ENCODE data around the gene CACHD1. TPM values are rescaled to one million over a fixed set of nuclear protein-coding genes. Genes with fewer than 3 reads are reported as not detected.

Gene CACHD1
- total and polyA plus RNA-seq, 4 donors = 4.7 to 49.6 (median 12.5) TPM

DNA sequence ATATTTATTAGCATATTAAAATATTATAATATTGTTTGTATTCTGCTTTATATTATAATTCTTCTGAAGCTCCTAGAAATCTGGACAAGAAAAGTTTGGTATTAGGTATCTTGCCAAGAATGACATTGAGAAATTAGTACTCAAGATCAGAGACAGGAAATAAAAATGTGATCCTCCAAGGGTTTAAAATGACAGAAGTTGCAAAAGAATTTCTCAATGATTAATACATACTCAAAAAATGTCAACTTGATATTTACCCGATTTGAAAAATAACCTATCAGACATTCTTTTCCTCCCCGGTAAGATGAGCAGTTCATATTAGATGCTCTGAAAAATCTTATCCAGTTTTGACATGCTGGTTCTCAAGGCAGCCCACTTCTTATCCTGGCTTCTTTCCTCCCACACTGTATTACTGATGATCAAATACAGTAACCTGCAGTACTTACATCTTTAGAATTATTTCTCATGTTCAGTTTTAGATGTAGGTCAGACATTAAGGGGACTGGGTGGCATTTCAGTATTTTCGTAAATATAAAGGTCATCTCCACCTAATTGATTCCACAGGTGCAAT lies 55.3 kb downstream of the CACHD1 start:
- ATAC-seq (ENCODE audit: insufficient read depth, low FRiP score) (no peak), DNase-seq (no peak)
- Histone ChIP-seq H3K36me3 (ENCODE audit: control insufficient read depth in 4 of 4, insufficient read depth in 4 of 4, low read length in 4 of 4) (no peaks in the 10 kb centered on the region), H3K27ac (ENCODE audit: low read depth in 1 of 2, low read length in 1 of 2) (no peak overlapping the region), H3K4me1 (ENCODE audit: control insufficient read depth in 5 of 5, insufficient read depth in 5 of 5, low read length in 5 of 5) (peaks cover 2 to 20% (median 8%) of the 10 kb centered on the region in 5 donors), H3K4me3 (no peak overlapping the region), H3K9me3 (ENCODE audit: control insufficient read depth in 4 of 4, insufficient read depth in 3 of 4, low read length in 3 of 4) (no peaks in the 10 kb centered on the region), H3K9ac (ENCODE audit: insufficient read depth in 1 of 2, low read length in 2 of 2) (no peak overlapping the region), H3K27me3 (ENCODE audit: control insufficient read depth in 3 of 3, insufficient read depth in 3 of 3, low read length in 2 of 3) (no peaks in the 10 kb centered on the region)
- TF ChIP-seq, protein P1, sequence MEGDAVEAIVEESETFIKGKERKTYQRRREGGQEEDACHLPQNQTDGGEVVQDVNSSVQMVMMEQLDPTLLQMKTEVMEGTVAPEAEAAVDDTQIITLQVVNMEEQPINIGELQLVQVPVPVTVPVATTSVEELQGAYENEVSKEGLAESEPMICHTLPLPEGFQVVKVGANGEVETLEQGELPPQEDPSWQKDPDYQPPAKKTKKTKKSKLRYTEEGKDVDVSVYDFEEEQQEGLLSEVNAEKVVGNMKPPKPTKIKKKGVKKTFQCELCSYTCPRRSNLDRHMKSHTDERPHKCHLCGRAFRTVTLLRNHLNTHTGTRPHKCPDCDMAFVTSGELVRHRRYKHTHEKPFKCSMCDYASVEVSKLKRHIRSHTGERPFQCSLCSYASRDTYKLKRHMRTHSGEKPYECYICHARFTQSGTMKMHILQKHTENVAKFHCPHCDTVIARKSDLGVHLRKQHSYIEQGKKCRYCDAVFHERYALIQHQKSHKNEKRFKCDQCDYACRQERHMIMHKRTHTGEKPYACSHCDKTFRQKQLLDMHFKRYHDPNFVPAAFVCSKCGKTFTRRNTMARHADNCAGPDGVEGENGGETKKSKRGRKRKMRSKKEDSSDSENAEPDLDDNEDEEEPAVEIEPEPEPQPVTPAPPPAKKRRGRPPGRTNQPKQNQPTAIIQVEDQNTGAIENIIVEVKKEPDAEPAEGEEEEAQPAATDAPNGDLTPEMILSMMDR (IDR thresholded peaks at IDR 0.05; ENCODE audit: control extremely low read depth, extremely low read depth) = no peak
- WGBS, 2 donors = 53 to 72% methylated on average over 3 of the region's 3 CpGs

DNA sequence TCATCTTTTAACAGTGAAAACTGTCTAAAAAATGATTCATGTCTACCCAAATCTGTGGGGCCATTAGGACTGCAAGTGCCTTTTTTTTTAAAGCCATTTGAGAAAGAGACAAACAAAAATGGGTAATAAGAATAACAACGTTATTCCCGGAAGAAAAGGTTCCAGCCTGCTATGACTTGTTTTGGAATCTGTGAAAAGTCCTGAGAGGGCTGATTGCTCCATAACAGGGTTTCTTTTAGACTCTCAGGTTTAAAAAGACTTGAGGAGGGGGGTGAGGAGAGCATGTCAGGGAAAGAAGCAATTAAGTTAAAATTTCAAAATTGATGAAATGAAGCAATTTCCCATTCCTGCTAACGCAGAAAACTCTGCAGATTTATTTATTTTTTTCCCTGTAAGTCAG lies 56.4 kb downstream of the CACHD1 start:
- Histone ChIP-seq H3K27ac (ENCODE audit: low read depth in 1 of 2, low read length in 1 of 2) (no peak overlapping the region), H3K4me3 (no peak overlapping the region), H3K27me3 (ENCODE audit: control insufficient read depth in 3 of 3, insufficient read depth in 3 of 3, low read length in 2 of 3) (no peaks in the 10 kb centered on the region), H3K36me3 (ENCODE audit: control insufficient read depth in 4 of 4, insufficient read depth in 4 of 4, low read length in 4 of 4) (no peaks in the 10 kb centered on the region), H3K4me1 (ENCODE audit: control insufficient read depth in 5 of 5, insufficient read depth in 5 of 5, low read length in 5 of 5) (peaks cover 0 to 25% (median 11%) of the 10 kb centered on the region in 5 donors), H3K9ac (ENCODE audit: insufficient read depth in 1 of 2, low read length in 2 of 2) (no peak overlapping the region), H3K9me3 (ENCODE audit: control insufficient read depth in 4 of 4, insufficient read depth in 3 of 4, low read length in 3 of 4) (no peaks in the 10 kb centered on the region)
- WGBS, 2 donors = 54 to 63% methylated on average over 3 of the region's 3 CpGs
- TF ChIP-seq, protein P1 (IDR thresholded peaks at IDR 0.05; ENCODE audit: control extremely low read depth, extremely low read depth) = no peak
- DNase-seq = no peak
- no peak for ATAC-seq (ENCODE audit: insufficient read depth, low FRiP score)

DNA sequence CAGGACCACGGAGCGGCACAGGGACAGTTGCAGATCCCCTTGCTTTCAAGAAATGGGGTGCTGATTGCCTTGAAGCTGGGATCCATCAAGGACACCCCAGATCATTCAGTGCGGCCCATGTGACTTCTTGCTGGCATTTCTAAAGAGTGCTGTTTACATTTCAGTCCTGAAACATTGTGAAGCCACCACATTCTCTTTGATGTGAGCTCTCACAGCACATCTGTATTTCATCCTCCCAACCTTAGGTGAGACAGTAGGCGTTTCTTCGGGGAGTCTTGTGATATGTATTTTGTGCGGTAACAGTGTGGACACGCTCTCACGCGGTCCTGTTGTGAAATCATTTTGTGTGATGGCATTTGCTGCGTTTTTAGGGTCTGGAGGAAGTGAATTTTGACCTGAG lies 57.2 kb downstream of the CACHD1 start:
- H3K9ac ChIP-seq (ENCODE audit: insufficient read depth in 1 of 2, low read length in 2 of 2) = no peak overlapping the region
- DNase-seq = peak; percentile 44 to 72 (median 60)
- no peak overlapping the region for H3K27ac ChIP-seq (ENCODE audit: low read depth in 1 of 2, low read length in 1 of 2)
- TF ChIP-seq, protein P1 (IDR thresholded peaks at IDR 0.05; ENCODE audit: control extremely low read depth, extremely low read depth) = no peak
- H3K4me1 ChIP-seq (ENCODE audit: control insufficient read depth in 5 of 5, insufficient read depth in 5 of 5, low read length in 5 of 5) = peaks cover 0 to 27% (median 11%) of the 10 kb centered on the region in 5 donors
- H3K36me3 ChIP-seq (ENCODE audit: control insufficient read depth in 4 of 4, insufficient read depth in 4 of 4, low read length in 4 of 4) = no peaks in the 10 kb centered on the region
- no peaks in the 10 kb centered on the region for H3K27me3 ChIP-seq (ENCODE audit: control insufficient read depth in 3 of 3, insufficient read depth in 3 of 3, low read length in 2 of 3)
- 47 to 70% methylated on average over 10 of the region's 10 CpGs for WGBS, 2 donors
- no peak overlapping the region for H3K4me3 ChIP-seq
- no peak for ATAC-seq (ENCODE audit: insufficient read depth, low FRiP score)
- no peaks in the 10 kb centered on the region for H3K9me3 ChIP-seq (ENCODE audit: control insufficient read depth in 4 of 4, insufficient read depth in 3 of 4, low read length in 3 of 4)

DNA sequence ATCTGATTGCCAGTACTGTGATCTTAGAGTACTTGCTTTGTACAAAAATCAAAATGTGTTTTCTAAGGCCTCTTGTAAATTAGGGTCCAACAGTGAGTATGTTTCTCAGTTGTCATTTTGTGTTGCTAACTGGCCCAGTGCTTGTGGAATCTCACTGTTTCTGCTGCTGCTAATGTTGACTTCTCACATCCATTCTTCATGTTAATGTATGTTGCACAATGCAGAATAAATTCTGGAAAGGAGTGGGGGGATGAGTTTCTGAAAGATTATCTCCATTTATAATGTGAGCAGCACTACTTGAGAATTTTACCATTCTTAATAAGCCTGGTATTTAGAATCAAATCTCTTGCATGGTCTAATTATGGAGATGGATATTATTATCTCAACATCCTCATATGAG lies 57.9 kb downstream of the CACHD1 start:
- Histone ChIP-seq H3K9ac (ENCODE audit: insufficient read depth in 1 of 2, low read length in 2 of 2) (no peak overlapping the region), H3K27ac (ENCODE audit: low read depth in 1 of 2, low read length in 1 of 2) (no peak overlapping the region), H3K9me3 (ENCODE audit: control insufficient read depth in 4 of 4, insufficient read depth in 3 of 4, low read length in 3 of 4) (no peaks in the 10 kb centered on the region), H3K4me1 (ENCODE audit: control insufficient read depth in 5 of 5, insufficient read depth in 5 of 5, low read length in 5 of 5) (peaks cover 0 to 27% (median 11%) of the 10 kb centered on the region in 5 donors), H3K36me3 (ENCODE audit: control insufficient read depth in 4 of 4, insufficient read depth in 4 of 4, low read length in 4 of 4) (no peaks in the 10 kb centered on the region), H3K4me3 (no peak overlapping the region), H3K27me3 (ENCODE audit: control insufficient read depth in 3 of 3, insufficient read depth in 3 of 3, low read length in 2 of 3) (no peaks in the 10 kb centered on the region)
- TF ChIP-seq, protein P1 (IDR thresholded peaks at IDR 0.05; ENCODE audit: control extremely low read depth, extremely low read depth) = no peak
- ATAC-seq (ENCODE audit: insufficient read depth, low FRiP score) = no peak
- peak in 2 of 3 donors; percentile 31 to 47 for DNase-seq

All from lung (tissue), 12 donors.